Central memory CD8-positive, alpha-beta T cell (primary cell): ENCODE measurements around the gene NAT9.

Experiments used
- ATAC-seq: fragments of 150-1000 bp; cut with Tn5 transposase; replicated peaks from 2 replicates; pipeline ENCODE4 v1.10.0; 2022; ENCODE audit warnings: mild to moderate bottlenecking, moderate FRiP score, moderate number of reproducible peaks; ENCODE audit not compliant: poor library complexity, severe bottlenecking; ENCODE audit errors: extremely low read depth
- DNase-seq, 2 donors: peaks; one replicate each; pipeline ENCODE4 v3.0.0; 2021; ENCODE audit warnings: low spot score in 2 of 2
- H3K27ac Mint-ChIP-seq: one replicate; pipeline ENCODE4 v1.8.0; 2022; ENCODE audit warnings: low read depth, mild to moderate bottlenecking, moderate library complexity, mixed read lengths
- H3K27me3 Mint-ChIP-seq: one replicate; pipeline ENCODE4 v1.8.0; 2022; ENCODE audit warnings: mixed read lengths
- H3K36me3 Mint-ChIP-seq: one replicate; pipeline ENCODE4 v1.8.0; 2022; ENCODE audit warnings: mild to moderate bottlenecking, moderate library complexity, mixed read lengths; ENCODE audit not compliant: insufficient read depth
- H3K4me1 Mint-ChIP-seq: one replicate; pipeline ENCODE4 v1.8.0; 2022; ENCODE audit warnings: mixed read lengths
- H3K4me3 Mint-ChIP-seq: one replicate; pipeline ENCODE4 v1.8.0; 2022; ENCODE audit warnings: mild to moderate bottlenecking, moderate library complexity, mixed read lengths
- H3K9me3 Mint-ChIP-seq: one replicate; pipeline ENCODE4 v1.8.0; 2022; ENCODE audit warnings: mixed read lengths

Gene NAT9

GRCh38 chr17:74814453-74814852 is 38.3 kb upstream of the NAT9 start:
- DNase-seq (no peak), ATAC-seq (no peak)
- Mint-ChIP-seq H3K36me3 (peaks cover 26% of the 10 kb centered on the region), H3K4me3 (no peak overlapping the region), H3K27me3 (no peaks in the 10 kb centered on the region), H3K4me1 (peaks cover 10% of the 10 kb centered on the region), H3K9me3 (no peaks in the 10 kb centered on the region), H3K27ac (no peak overlapping the region)

GRCh38 chr17:74812109-74813009 is 36.2 kb upstream of the NAT9 start:
- Mint-ChIP-seq H3K36me3 (peaks cover 22% of the 10 kb centered on the region), H3K4me1 (peaks cover 12% of the 10 kb centered on the region), H3K27ac (no peak overlapping the region), H3K27me3 (no peaks in the 10 kb centered on the region), H3K4me3 (no peak overlapping the region), H3K9me3 (no peaks in the 10 kb centered on the region)
- ATAC-seq (no peak), DNase-seq (no peak)

GRCh38 chr17:74810699-74811485 is 34.7 kb upstream of the NAT9 start:
- peaks cover 23% of the 10 kb centered on the region for H3K36me3 Mint-ChIP-seq

GRCh38 chr17:74808714-74809430 is 32.7 kb upstream of the NAT9 start:
- H3K9me3 Mint-ChIP-seq: no peaks in the 10 kb centered on the region
- H3K27ac Mint-ChIP-seq: no peak overlapping the region
- H3K27me3 Mint-ChIP-seq: no peaks in the 10 kb centered on the region
- ATAC-seq (no peak), DNase-seq (no peak)
- no peak overlapping the region for H3K4me3 Mint-ChIP-seq
- H3K4me1 Mint-ChIP-seq: peaks cover 11% of the 10 kb centered on the region
- H3K36me3 Mint-ChIP-seq: peaks cover 23% of the 10 kb centered on the region

More at GRCh38 chr17:74810699-74811485, 34.7 kb upstream of the NAT9 start:
- ATAC-seq: no peak
- Mint-ChIP-seq H3K27me3 (no peaks in the 10 kb centered on the region), H3K4me1 (peaks cover 12% of the 10 kb centered on the region), H3K27ac (no peak overlapping the region), H3K4me3 (no peak overlapping the region), H3K9me3 (no peaks in the 10 kb centered on the region)
- no peak for DNase-seq

GRCh38 chr17:74807925-74808324 is 31.8 kb upstream of the NAT9 start:
- no peak for DNase-seq
- H3K4me1 Mint-ChIP-seq: peaks cover 11% of the 10 kb centered on the region
- no peaks in the 10 kb centered on the region for H3K27me3 Mint-ChIP-seq
- peaks cover 20% of the 10 kb centered on the region for H3K36me3 Mint-ChIP-seq
- H3K27ac Mint-ChIP-seq: no peak overlapping the region
- no peak for ATAC-seq
- H3K9me3 Mint-ChIP-seq: no peaks in the 10 kb centered on the region
- no peak overlapping the region for H3K4me3 Mint-ChIP-seq

GRCh38 chr17:74807441-74807840 is 31.3 kb upstream of the NAT9 start:
- peaks cover 11% of the 10 kb centered on the region for H3K4me1 Mint-ChIP-seq
- H3K27me3 Mint-ChIP-seq: no peaks in the 10 kb centered on the region

GRCh38 chr17:74806334-74806733 is 30.2 kb upstream of the NAT9 start:
- H3K4me3 Mint-ChIP-seq: no peak overlapping the region
- no peaks in the 10 kb centered on the region for H3K9me3 Mint-ChIP-seq
- H3K4me1 Mint-ChIP-seq: peaks cover 11% of the 10 kb centered on the region
- no peak for ATAC-seq
- peaks cover 18% of the 10 kb centered on the region for H3K36me3 Mint-ChIP-seq
- H3K27me3 Mint-ChIP-seq: no peaks in the 10 kb centered on the region
- no peak for DNase-seq
- H3K27ac Mint-ChIP-seq: no peak overlapping the region

More at GRCh38 chr17:74807441-74807840, 31.3 kb upstream of the NAT9 start:
- Mint-ChIP-seq H3K4me3 (no peak overlapping the region), H3K36me3 (peaks cover 23% of the 10 kb centered on the region), H3K9me3 (no peaks in the 10 kb centered on the region), H3K27ac (no peak overlapping the region)
- DNase-seq (no peak), ATAC-seq (no peak)

- H3K27me3 Mint-ChIP-seq: no peaks in the 10 kb centered on the region
- DNase-seq (no peak), ATAC-seq (no peak)
- peaks cover 11% of the 10 kb centered on the region for H3K4me1 Mint-ChIP-seq
- H3K36me3 Mint-ChIP-seq: peaks cover 14% of the 10 kb centered on the region
- no peak overlapping the region for H3K4me3 Mint-ChIP-seq
- H3K27ac Mint-ChIP-seq: no peak overlapping the region
- H3K9me3 Mint-ChIP-seq: no peaks in the 10 kb centered on the region
Measured at GRCh38 chr17:74805591-74805991, 29.4 kb upstream of the NAT9 start.

- no peak overlapping the region for H3K4me3 Mint-ChIP-seq
- peaks cover 6% of the 10 kb centered on the region for H3K4me1 Mint-ChIP-seq
- DNase-seq (no peak), ATAC-seq (no peak)
- H3K27me3 Mint-ChIP-seq: no peaks in the 10 kb centered on the region
- H3K9me3 Mint-ChIP-seq: no peaks in the 10 kb centered on the region
- no peak overlapping the region for H3K27ac Mint-ChIP-seq
- H3K36me3 Mint-ChIP-seq: peaks cover 18% of the 10 kb centered on the region
Measured at GRCh38 chr17:74804683-74805082, 28.5 kb upstream of the NAT9 start.

GRCh38 chr17:74803971-74804370 is 27.8 kb upstream of the NAT9 start:
- H3K9me3 Mint-ChIP-seq: no peaks in the 10 kb centered on the region
- DNase-seq: no peak
- H3K27me3 Mint-ChIP-seq: no peaks in the 10 kb centered on the region
- H3K4me1 Mint-ChIP-seq: peaks cover 6% of the 10 kb centered on the region
- H3K36me3 Mint-ChIP-seq: peaks cover 18% of the 10 kb centered on the region
- no peak overlapping the region for H3K27ac Mint-ChIP-seq
- H3K4me3 Mint-ChIP-seq: no peak overlapping the region
- ATAC-seq: no peak

GRCh38 chr17:74803388-74803930 is 27.3 kb upstream of the NAT9 start:
- H3K9me3 Mint-ChIP-seq: no peaks in the 10 kb centered on the region
- H3K4me3 Mint-ChIP-seq: no peak overlapping the region
- H3K4me1 Mint-ChIP-seq: peaks cover 6% of the 10 kb centered on the region
- no peak for ATAC-seq
- H3K27ac Mint-ChIP-seq: no peak overlapping the region
- peaks cover 18% of the 10 kb centered on the region for H3K36me3 Mint-ChIP-seq
- DNase-seq: no peak
- no peaks in the 10 kb centered on the region for H3K27me3 Mint-ChIP-seq

- H3K27ac Mint-ChIP-seq: no peak overlapping the region
- H3K36me3 Mint-ChIP-seq: peaks cover 20% of the 10 kb centered on the region
- DNase-seq: no peak
- H3K4me3 Mint-ChIP-seq: no peak overlapping the region
- no peaks in the 10 kb centered on the region for H3K4me1 Mint-ChIP-seq
- no peak for ATAC-seq
- no peaks in the 10 kb centered on the region for H3K27me3 Mint-ChIP-seq
- no peaks in the 10 kb centered on the region for H3K9me3 Mint-ChIP-seq
Measured at GRCh38 chr17:74801896-74802295, 25.8 kb upstream of the NAT9 start.
